22Rv1 (cell line): ENCODE data around the gene UNC93B1.

ENCODE experiments used
- CTCF ChIP-seq: fragments of 450-650 bp; IDR thresholded peaks from 2 replicates; pipeline ENCODE4 v1.5.1; 2017; ENCODE audit warnings: mild to moderate bottlenecking
- ZFX ChIP-seq: fragments of 450-650 bp; IDR thresholded peaks from 2 replicates; pipeline ENCODE4 v1.6.1; 2017; ENCODE audit warnings: antibody characterized with exemption, borderline replicate concordance

DNA sequence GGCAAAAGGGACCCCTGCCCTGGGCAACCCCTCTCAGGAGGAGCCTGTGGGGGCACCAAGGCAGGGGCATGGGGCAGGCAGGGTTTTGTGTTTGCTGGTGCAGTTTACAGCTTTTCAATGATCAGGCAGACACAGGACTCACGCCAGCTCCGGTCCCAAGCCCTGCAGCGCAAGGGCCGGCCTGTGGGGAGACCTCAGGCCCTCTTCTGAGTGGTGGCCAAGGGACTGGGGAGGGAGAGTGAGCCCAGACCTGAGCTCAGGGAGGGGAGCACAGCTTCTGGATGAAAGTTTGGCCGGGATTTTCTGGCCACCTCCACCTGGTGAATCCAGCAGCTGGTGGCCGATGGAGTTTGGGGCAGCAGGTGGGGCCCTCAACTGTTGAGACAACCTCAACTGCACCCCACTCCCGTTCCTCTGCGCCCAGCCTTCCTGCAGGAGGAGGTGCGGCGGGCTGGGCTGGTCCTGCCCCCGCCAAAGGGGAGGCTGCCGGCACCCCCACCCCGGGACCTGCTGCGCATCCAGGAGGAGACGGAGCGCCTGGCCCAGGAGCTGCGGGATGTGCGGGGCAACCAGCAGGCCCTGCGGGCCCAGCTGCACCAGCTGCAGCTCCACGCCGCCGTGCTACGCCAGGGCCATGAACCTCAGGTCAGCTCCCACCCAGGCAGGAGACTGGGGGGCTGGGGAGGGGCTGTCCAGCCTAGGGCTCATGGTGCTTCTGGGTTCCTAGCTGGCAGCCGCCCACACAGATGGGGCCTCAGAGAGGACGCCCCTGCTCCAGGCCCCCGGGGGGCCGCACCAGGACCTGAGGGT is 38.5 kb upstream of the UNC93B1 start:
- TF ChIP-seq CTCF, result no peak
- no peak for TF ChIP-seq ZFX
